HG02981 (cell line): Measurements from ENCODE around the gene SKIC2.

Experiments
- ATAC-seq: cut with Tn5 transposase; IDR thresholded peaks from one replicate; pipeline ENCODE4 v1.9.1; 2021; ENCODE audit warnings: mild to moderate bottlenecking, moderate library complexity; ENCODE audit not compliant: unreplicated experiment

SKIC2 gene

GRCh38 chr6:31945507-31946369 lies 13.2 kb upstream of the SKIC2 start, which contains the start of gene CFB:
TSS of gene CFB (plus strand) at chr6:31946095. CDS start at chr6:31946222, 127 bp downstream.
- ATAC-seq, result no peak

- ATAC-seq, result no peak
These were observed 12.5 kb upstream of the SKIC2 start for GRCh38 chr6:31946370-31946885.

GRCh38 chr6:31947070-31947675 lies 11.8 kb upstream of the SKIC2 start:
- no peak for ATAC-seq

- no peak for ATAC-seq
These were observed 11.1 kb upstream of the SKIC2 start for GRCh38 chr6:31947864-31948263.

GRCh38 chr6:31948306-31948705 lies 10.7 kb upstream of the SKIC2 start:
- ATAC-seq, result no peak

GRCh38 chr6:31948753-31949413 lies 10.1 kb upstream of the SKIC2 start:
- ATAC-seq, result no peak

- no peak for ATAC-seq
These were observed 8.9 kb upstream of the SKIC2 start for GRCh38 chr6:31949926-31950548.

GRCh38 chr6:31952140-31952805 lies 6.7 kb upstream of the SKIC2 start:
- ATAC-seq, result no peak

- no peak for ATAC-seq
These were observed 6.1 kb upstream of the SKIC2 start for GRCh38 chr6:31952890-31953289.

GRCh38 chr6:31954511-31954910 lies 4.5 kb upstream of the SKIC2 start:
- ATAC-seq, result no peak

GRCh38 chr6:31956796-31957195 lies 2.2 kb upstream of the SKIC2 start:
- ATAC-seq, result no peak

GRCh38 chr6:31958412-31958740 lies 599 bp upstream of the SKIC2 start:
- no peak for ATAC-seq

- no peak for ATAC-seq
These were observed 2.6 kb downstream of the SKIC2 start for GRCh38 chr6:31961616-31962015.

- no peak for ATAC-seq
These were observed 4.9 kb downstream of the SKIC2 start for GRCh38 chr6:31963921-31964320.

- no peak for ATAC-seq
These were observed 6.7 kb downstream of the SKIC2 start for GRCh38 chr6:31965700-31966099.

- no peak for ATAC-seq
These were observed 7.5 kb downstream of the SKIC2 start for GRCh38 chr6:31966506-31966905.

GRCh38 chr6:31966997-31967925 lies 8.3 kb downstream of the SKIC2 start:
- no peak for ATAC-seq

- ATAC-seq, result no peak
These were observed 8.9 kb downstream of the SKIC2 start for GRCh38 chr6:31967926-31968320.

GRCh38 chr6:31968326-31968725 lies 9.4 kb downstream of the SKIC2 start:
- ATAC-seq, result no peak
